GM21515 (cell line): ENCODE data around the gene PTHLH.

ENCODE experiments used
- ATAC-seq: cut with Tn5 transposase; IDR thresholded peaks from one replicate; pipeline ENCODE4 v1.9.1; 2021; ENCODE audit not compliant: unreplicated experiment

Gene PTHLH

GRCh38 chr12:27940245-27940644, 32.3 kb downstream of the PTHLH start:
- no peak for ATAC-seq

- no peak for ATAC-seq
Observed at GRCh38 chr12:27937768-27938167, 34.8 kb downstream of the PTHLH start.

- ATAC-seq: no peak
Observed at GRCh38 chr12:27936196-27936595, 36.3 kb downstream of the PTHLH start.

GRCh38 chr12:27934276-27934675, 38.3 kb downstream of the PTHLH start:
- ATAC-seq: no peak

GRCh38 chr12:27931390-27931789, 41.1 kb downstream of the PTHLH start:
- ATAC-seq: no peak

- no peak for ATAC-seq
Observed at GRCh38 chr12:27927347-27927746, 45.2 kb downstream of the PTHLH start.

- no peak for ATAC-seq
Observed at GRCh38 chr12:27924350-27925135, 48.0 kb downstream of the PTHLH start.

- no peak for ATAC-seq
Observed at GRCh38 chr12:27922531-27923139, 49.9 kb downstream of the PTHLH start.

GRCh38 chr12:27919671-27920235, 52.8 kb downstream of the PTHLH start:
- ATAC-seq: no peak

GRCh38 chr12:27915536-27915935, 57.0 kb downstream of the PTHLH start:
- ATAC-seq: no peak

- ATAC-seq: no peak
Observed at GRCh38 chr12:27915021-27915420, 57.5 kb downstream of the PTHLH start.

GRCh38 chr12:27913999-27914614, 58.4 kb downstream of the PTHLH start:
- no peak for ATAC-seq

GRCh38 chr12:27911397-27911796, 61.1 kb downstream of the PTHLH start:
- no peak for ATAC-seq
